AG09309 (cell line): ENCODE results near the gene LTBP1.

Source experiments
- DNase-seq: peaks from one replicate; pipeline ENCODE4 v3.0.0-alpha.2; 2010; ENCODE audit warnings: low read depth
- H3K4me3 ChIP-seq: 2 replicates; pipeline ENCODE4 v1.5.1; 2011; ENCODE audit warnings: mild to moderate bottlenecking, low read depth, low read length, moderate library complexity; ENCODE audit not compliant: control insufficient read depth
- TF ChIP-seq, protein P1 (sequence below): IDR thresholded peaks from 2 replicates; pipeline ENCODE4 v1.5.1; 2011; ENCODE audit warnings: mild to moderate bottlenecking, low read depth, low read length, inconsistent platforms; ENCODE audit not compliant: insufficient read depth, control insufficient read depth; ENCODE audit errors: missing control alignments

The LTBP1 gene

DNA sequence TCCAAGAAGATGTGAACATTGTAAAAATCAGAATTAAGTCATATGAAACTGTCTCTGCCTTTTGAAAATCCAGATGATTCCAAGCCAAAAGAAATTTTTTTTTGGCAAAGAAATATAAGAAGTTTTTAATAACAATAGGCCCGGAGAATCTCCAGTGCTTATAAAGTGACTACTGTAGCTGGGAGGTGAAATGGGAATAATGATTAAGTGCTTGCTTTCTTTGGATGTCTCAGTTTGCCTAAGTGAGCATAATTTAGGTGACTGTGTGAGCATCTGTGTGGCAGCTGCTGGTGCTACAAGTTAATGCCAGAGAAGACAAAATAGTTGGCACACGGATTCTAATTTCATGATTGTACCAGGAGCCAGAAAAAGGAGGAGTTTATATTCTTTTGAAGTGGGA, 185.0 kb downstream of the LTBP1 start:
- H3K4me3 ChIP-seq: no peak overlapping the region
- no peak for DNase-seq
- TF ChIP-seq, protein P1, sequence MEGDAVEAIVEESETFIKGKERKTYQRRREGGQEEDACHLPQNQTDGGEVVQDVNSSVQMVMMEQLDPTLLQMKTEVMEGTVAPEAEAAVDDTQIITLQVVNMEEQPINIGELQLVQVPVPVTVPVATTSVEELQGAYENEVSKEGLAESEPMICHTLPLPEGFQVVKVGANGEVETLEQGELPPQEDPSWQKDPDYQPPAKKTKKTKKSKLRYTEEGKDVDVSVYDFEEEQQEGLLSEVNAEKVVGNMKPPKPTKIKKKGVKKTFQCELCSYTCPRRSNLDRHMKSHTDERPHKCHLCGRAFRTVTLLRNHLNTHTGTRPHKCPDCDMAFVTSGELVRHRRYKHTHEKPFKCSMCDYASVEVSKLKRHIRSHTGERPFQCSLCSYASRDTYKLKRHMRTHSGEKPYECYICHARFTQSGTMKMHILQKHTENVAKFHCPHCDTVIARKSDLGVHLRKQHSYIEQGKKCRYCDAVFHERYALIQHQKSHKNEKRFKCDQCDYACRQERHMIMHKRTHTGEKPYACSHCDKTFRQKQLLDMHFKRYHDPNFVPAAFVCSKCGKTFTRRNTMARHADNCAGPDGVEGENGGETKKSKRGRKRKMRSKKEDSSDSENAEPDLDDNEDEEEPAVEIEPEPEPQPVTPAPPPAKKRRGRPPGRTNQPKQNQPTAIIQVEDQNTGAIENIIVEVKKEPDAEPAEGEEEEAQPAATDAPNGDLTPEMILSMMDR: no peak

- TF ChIP-seq, protein P1: no peak
- no peak overlapping the region for H3K4me3 ChIP-seq
- DNase-seq: no peak
Measured at GRCh38 chr2:33133454-33133952, 186.8 kb downstream of the LTBP1 start.

GRCh38 chr2:33134086-33134771, 187.5 kb downstream of the LTBP1 start:
- peak overlapping the region; percentile 46 for H3K4me3 ChIP-seq
- TF ChIP-seq, protein P1: no peak
- DNase-seq: peak; percentile 96

GRCh38 chr2:33134791-33135560, 188.2 kb downstream of the LTBP1 start:
- peak overlapping the region; percentile 46 for H3K4me3 ChIP-seq
- TF ChIP-seq, protein P1: no peak
- no peak for DNase-seq

DNA sequence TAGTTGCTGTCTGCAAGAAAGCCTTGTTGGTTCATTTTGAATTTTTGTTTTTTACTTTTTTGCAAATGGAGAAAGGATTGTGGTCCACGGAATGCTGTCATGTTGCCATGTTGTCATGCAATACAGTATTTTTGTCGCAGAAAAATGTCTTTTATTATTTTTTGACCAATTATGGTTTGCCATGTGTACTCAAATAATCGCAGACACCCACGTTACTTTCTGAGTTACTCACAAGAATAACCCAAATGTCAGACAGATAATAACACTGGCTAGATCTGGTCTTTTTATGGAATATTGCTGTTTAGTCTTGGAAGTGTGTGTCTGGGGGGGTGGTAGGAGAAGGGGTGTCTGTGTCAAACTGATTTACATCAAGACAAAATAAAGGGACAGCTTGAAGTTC, 188.9 kb downstream of the LTBP1 start:
- no peak for DNase-seq
- TF ChIP-seq, protein P1: no peak
- peak overlapping the region; percentile 46 for H3K4me3 ChIP-seq

GRCh38 chr2:33136056-33136455, 189.3 kb downstream of the LTBP1 start:
- DNase-seq: no peak
- peak overlapping the region; percentile 46 for H3K4me3 ChIP-seq
- TF ChIP-seq, protein P1: no peak
